Hepatocyte (in vitro differentiated cells): ENCODE results near the gene RGS17.
"Not testable (repeated sequence)": the region's sequence is repeated elsewhere in the genome, so short reads cannot be mapped to it uniquely, and the experiment has no call there.

Experiments used
- EZH2 ChIP-seq: fragments of 200-600 bp; sonication (generic); IDR thresholded peaks from 2 replicates; pipeline ENCODE4 v1.6.1; 2016; ENCODE audit warnings: antibody characterized with exemption, mild to moderate bottlenecking, borderline replicate concordance
- EZH2phosphoT487 ChIP-seq: fragments of 200-600 bp; sonication (generic); IDR thresholded peaks from one replicate; pipeline ENCODE4 v1.6.1; 2018; ENCODE audit warnings: antibody characterized with exemption, mild to moderate bottlenecking, low read depth, moderate library complexity; ENCODE audit not compliant: unreplicated experiment, severe bottlenecking
- TF ChIP-seq, protein P1 (sequence below): fragments of 200-600 bp; sonication (generic); IDR thresholded peaks from 2 replicates; pipeline ENCODE4 v1.5.1; 2016; ENCODE audit warnings: antibody characterized with exemption, mild to moderate bottlenecking; ENCODE audit not compliant: poor library complexity

DNA sequence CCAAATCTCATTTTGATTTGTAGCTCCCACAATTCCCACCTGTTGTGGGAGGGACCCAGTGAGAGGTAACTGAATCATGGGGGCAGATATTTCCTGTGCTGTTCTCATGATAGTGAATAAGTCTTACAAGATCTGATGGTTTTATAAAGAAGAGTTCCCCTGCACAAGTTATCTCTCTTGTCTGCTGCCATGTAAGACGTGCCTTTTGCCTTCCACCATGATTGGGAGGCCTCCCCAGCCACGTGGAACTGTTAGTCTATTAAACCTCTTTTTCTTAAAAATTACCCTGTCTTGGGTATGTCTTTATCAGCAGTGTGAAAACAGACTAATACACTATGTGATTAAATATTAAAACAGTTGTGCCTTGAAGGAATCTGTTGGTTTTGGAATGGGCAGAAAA is 131.5 kb downstream of the RGS17 start:
- TF ChIP-seq, protein P1, sequence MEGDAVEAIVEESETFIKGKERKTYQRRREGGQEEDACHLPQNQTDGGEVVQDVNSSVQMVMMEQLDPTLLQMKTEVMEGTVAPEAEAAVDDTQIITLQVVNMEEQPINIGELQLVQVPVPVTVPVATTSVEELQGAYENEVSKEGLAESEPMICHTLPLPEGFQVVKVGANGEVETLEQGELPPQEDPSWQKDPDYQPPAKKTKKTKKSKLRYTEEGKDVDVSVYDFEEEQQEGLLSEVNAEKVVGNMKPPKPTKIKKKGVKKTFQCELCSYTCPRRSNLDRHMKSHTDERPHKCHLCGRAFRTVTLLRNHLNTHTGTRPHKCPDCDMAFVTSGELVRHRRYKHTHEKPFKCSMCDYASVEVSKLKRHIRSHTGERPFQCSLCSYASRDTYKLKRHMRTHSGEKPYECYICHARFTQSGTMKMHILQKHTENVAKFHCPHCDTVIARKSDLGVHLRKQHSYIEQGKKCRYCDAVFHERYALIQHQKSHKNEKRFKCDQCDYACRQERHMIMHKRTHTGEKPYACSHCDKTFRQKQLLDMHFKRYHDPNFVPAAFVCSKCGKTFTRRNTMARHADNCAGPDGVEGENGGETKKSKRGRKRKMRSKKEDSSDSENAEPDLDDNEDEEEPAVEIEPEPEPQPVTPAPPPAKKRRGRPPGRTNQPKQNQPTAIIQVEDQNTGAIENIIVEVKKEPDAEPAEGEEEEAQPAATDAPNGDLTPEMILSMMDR, result not testable (repeated sequence)
- TF ChIP-seq EZH2, EZH2phosphoT487: not testable (repeated sequence)
